SKM-1 (cell line): ENCODE data around the gene PSTPIP1.

Experiments used
- DNase-seq: peaks from one replicate; lab custom pipeline; 2025; ENCODE audit not compliant: unreplicated experiment; lab: John Stamatoyannopoulos, UW

Gene PSTPIP1

DNA sequence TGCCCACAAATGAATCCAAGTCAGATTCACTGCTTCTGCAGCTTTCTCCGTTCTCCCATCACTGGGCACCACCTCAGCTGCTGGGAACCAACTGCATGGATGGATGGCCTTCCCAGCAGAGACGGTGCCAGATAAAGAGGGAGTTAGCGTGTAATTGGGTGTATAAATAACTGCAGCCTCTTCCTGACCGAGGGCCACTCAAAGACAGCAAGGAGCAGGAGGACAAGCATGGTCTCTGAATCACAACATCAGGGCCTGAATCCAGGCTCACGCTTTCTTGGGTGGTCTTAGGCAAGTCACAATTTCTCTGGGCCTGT, 44.2 kb downstream of the PSTPIP1 start:
- no peak for DNase-seq

GRCh38 chr15:77039848-77040247, 44.9 kb downstream of the PSTPIP1 start:
- DNase-seq: no peak

- no peak for DNase-seq
Measured at GRCh38 chr15:77040673-77041072, 45.7 kb downstream of the PSTPIP1 start.

GRCh38 chr15:77042245-77042919, 47.5 kb downstream of the PSTPIP1 start:
- no peak for DNase-seq

- DNase-seq: no peak
Measured at GRCh38 chr15:77042955-77043920, 48.3 kb downstream of the PSTPIP1 start.

- DNase-seq: no peak
Measured at GRCh38 chr15:77044228-77045042, 49.5 kb downstream of the PSTPIP1 start.

- DNase-seq: no peak
Measured at GRCh38 chr15:77045985-77046384, 51.1 kb downstream of the PSTPIP1 start.

DNA sequence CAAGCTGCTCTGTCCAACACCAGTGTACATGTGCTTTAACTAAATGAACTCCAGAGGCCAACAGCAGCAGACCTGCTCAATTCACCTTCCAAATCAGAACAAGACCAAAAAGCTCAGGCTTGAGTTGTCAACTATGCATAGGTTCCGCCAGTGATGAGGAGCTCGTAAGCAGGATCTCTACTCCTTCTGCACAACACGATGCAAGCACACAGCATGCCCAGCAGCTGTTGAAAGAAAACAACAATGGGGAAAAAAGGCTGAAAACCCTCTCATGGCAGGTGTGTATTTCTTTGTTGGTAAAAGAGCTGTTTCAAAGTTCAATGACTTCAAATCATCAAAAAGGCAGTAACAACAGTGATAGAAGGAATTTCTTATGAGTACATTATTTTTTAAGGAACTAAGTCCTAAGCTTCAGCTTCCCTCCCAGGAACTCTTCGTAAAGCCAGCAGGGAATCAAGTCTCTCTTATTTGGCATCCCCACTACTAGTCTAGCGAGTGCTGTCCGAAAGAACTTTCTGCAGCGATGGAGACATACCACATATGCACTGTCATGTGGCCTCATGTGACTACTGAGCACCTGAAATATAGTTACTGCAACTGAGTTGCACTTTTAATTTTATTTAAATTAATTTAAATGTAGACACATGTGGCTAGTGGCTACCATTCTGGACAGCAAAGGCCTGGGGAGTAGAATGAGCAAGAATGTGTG, 51.9 kb downstream of the PSTPIP1 start:
- DNase-seq: no peak

DNA sequence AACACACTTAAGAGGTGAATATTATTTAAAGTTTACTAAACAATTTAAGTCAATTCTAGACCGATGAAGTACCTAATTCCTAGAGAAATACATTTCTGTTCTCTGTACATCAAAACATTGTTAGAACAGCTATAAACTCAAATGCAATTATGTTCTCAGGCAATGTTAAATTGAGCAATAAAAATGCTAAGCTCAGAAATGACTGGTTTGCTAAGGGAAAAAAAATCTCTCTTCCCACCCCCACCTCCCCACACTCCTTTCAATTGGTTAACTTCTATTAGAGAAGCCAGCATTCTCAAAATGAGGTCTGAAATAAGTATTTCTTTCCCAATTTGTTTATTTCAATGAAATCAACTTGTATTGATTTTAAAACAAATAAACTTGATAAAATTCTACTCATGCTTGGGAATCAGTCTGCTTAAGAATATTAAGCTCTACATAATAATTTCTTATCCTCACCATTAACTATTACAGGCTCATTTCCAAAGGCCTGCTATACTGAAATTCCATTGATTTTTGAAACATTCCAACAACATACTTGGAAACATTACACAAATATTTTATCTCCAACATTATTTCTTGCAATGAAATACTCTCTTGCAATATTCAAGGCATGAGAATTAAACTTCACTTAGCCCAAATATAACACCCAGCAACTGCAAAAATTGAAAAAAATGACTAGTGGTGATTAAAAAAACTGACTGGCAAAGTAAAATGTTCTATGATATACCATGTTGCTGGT, 53.4 kb downstream of the PSTPIP1 start:
- DNase-seq: no peak

- DNase-seq: no peak
Measured at GRCh38 chr15:77052556-77052955, 57.6 kb downstream of the PSTPIP1 start.

GRCh38 chr15:77053709-77054108, 58.8 kb downstream of the PSTPIP1 start:
- DNase-seq: no peak

DNA sequence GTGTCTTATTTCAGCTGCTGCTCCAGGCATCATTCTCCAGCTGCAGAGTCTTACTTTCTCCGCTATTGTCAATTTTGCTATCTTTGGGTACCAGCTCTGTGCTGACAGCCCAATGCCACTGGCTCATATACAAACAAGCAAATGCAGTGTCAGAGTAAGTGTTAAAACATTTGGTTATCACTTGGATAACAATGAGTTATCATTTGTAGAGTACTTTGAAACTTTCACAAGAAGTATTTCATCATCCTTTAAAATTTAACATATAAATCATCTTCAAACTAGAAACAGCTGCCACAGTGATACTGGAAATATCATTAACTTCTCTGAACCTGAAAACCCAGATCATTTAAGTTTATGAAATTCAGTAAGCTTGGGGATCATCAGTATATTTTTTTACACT, 62.1 kb downstream of the PSTPIP1 start:
- no peak for DNase-seq

- no peak for DNase-seq
Measured at GRCh38 chr15:77057685-77058084, 62.8 kb downstream of the PSTPIP1 start.

GRCh38 chr15:77058468-77058867, 63.5 kb downstream of the PSTPIP1 start:
- no peak for DNase-seq

GRCh38 chr15:77059786-77060361, 64.9 kb downstream of the PSTPIP1 start:
- no peak for DNase-seq

GRCh38 chr15:77060546-77060945, 65.6 kb downstream of the PSTPIP1 start:
- no peak for DNase-seq

GRCh38 chr15:77063249-77063648, 68.3 kb downstream of the PSTPIP1 start:
- no peak for DNase-seq

DNA sequence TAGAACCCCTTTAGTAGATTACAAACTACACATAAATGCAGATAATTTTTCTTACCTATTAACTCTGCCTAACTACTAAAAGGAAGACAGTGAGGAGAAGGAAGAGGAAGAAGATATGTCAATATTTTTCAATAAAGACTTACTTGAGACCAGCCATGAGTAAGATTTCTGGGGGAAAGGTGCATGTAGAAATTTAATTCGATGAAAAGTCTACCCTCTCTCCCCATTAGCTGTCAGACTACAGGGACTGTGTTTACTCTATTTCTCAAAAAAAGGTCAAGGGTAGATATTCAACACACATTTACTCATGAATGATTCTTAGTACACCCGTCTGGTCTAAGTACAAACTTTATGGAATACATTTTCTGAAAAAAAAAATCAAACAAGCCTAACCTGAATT, 69.1 kb downstream of the PSTPIP1 start:
- no peak for DNase-seq

- no peak for DNase-seq
Measured at GRCh38 chr15:77064539-77065308, 69.8 kb downstream of the PSTPIP1 start.
